ENCODE results near the gene SH3TC1. TPM values are rescaled to one million over a fixed set of nuclear protein-coding genes. Genes with fewer than 3 reads are reported as not detected.

SH3TC1 gene
- total and polyA plus RNA-seq, 2 of the 13 experiments (the other 11 are each of a cell fraction or from before 2014, with no cell fraction given): 14.9 to 21.8 TPM

- TF ChIP-seq PAXIP1 (CRISPR knock-in tag; conservative IDR thresholded peaks at IDR 0.05) (peak; percentile 90), ZFP90 (CRISPR knock-in tag; IDR thresholded peaks at IDR 0.05; ENCODE audit: borderline replicate concordance) (no peak; the same call in 1 of the 2 replicates), YY1 (IDR thresholded peaks at IDR 0.05; ENCODE audit: insufficient read depth, insufficient replicate concordance, low read depth, low read length) (peak; percentile 9), FLYWCH1 (CRISPR knock-in tag; IDR thresholded peaks at IDR 0.05) (no peak), SIX4 (CRISPR knock-in tag; IDR thresholded peaks at IDR 0.05) (peak; percentile 19; the same call in 1 of the 2 replicates), ZNF670 (CRISPR knock-in tag; IDR thresholded peaks at IDR 0.05; ENCODE audit: borderline replicate concordance) (0 out of 2 replicates have a peak, but pooled peaks have one; percentile 71), ZHX1 (CRISPR knock-in tag; IDR thresholded peaks at IDR 0.05; ENCODE audit: low read depth) (0 out of 2 replicates have a peak, but pooled peaks have one; percentile 34), TAF1 (CRISPR knock-in tag; IDR thresholded peaks at IDR 0.05) (peak; percentile 87), HDAC2 (CRISPR knock-in tag; IDR thresholded peaks at IDR 0.05) (peak; percentile 83), HNF1A (IDR thresholded peaks at IDR 0.05; ENCODE audit: low read depth) (peak; percentile 93), HNF1A (CRISPR knock-in tag; IDR thresholded peaks at IDR 0.05; ENCODE audit: borderline replicate concordance) (peak; percentile 99), TRAFD1 (CRISPR knock-in tag; IDR thresholded peaks at IDR 0.05; ENCODE audit: borderline replicate concordance) (peak; percentile 82; the same call in 1 of the 2 replicates), ZNF800 (CRISPR knock-in tag; IDR thresholded peaks at IDR 0.05) (no peak; the same call in none of the 2 replicates)
Measured at GRCh38 chr4:8198906-8199593, at the start of gene SH3TC1 (continued).

Data from HepG2 (cell line).